Astrocyte of the hippocampus (primary cell): ENCODE data around the gene IDH3B.
A peak's percentile ranks its signal among the peaks of the same experiment; 100 is the strongest.
"Not testable (repeated sequence)": the region's sequence is repeated elsewhere in the genome, so short reads cannot be mapped to it uniquely, and the experiment has no call there.

Experiments used
- DNase-seq: peaks from one replicate; pipeline ENCODE4 v3.0.0; 2011; ENCODE audit warnings: low read depth, low spot score

Gene IDH3B

DNA sequence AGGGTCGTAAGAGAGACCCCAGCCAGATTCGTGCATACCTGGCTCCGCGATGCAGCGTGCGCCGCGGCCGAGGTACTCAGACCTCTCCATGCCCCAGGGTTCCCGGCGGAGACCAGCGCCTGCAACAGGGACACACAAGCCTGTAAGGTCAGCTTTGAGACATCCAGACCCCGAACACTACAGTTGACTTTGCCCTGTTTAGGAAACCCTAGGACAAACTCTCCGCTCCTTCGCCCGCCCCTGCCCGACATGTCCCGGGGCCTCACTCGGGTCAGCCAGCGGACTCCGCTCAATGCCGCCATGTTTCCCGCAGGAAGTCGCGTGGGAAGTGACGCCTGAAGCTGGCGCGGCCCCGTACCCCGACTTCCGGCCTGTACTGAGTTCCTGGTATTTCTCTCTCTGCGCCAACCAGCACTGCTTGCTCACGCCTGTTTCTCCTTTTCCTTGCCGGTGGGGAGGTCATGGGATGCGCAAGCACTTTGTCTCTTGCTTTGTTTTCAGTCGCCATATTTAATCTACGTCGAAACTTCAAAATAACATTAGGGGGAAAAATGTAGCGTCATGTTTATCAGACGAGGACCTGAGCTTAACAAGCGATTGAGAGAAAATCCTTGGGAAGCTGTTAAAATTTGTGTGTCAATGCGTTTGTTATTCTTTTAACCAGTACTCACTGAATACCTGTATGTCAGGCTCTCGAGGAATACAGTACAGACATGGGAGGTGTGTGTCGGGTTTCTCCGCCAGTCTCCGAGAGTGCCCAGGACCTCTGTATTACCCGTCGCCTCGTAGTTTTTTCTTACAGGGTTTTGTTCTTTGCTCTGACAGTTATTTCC, at the start of gene IDH3B:
Gene IDH3B (minus strand): TSS at position 330 of the 833 bp plus-strand sequence. CDS start 28 bp downstream, at position 302.
- DNase-seq: peak; percentile 95

DNA sequence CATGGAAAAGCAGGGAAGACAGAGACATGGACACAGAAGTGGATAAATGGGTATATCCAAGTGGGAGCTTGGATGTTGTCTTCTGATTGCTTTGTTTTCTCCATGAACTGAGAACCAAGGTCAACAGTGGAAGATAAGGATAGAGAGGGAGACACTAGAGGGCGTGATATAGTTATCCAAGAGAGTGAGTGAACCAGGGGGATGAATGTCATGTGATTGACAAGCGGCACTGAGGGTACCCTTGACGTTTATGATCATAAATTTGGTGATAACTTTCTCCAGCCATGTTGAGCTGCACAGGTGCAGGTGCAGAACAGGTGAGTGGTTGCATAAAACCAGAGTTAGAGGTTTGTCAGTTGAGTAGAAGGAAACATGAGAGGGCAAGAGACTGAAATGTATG, 49.3 kb upstream of the IDH3B start:
- no peak for DNase-seq

DNA sequence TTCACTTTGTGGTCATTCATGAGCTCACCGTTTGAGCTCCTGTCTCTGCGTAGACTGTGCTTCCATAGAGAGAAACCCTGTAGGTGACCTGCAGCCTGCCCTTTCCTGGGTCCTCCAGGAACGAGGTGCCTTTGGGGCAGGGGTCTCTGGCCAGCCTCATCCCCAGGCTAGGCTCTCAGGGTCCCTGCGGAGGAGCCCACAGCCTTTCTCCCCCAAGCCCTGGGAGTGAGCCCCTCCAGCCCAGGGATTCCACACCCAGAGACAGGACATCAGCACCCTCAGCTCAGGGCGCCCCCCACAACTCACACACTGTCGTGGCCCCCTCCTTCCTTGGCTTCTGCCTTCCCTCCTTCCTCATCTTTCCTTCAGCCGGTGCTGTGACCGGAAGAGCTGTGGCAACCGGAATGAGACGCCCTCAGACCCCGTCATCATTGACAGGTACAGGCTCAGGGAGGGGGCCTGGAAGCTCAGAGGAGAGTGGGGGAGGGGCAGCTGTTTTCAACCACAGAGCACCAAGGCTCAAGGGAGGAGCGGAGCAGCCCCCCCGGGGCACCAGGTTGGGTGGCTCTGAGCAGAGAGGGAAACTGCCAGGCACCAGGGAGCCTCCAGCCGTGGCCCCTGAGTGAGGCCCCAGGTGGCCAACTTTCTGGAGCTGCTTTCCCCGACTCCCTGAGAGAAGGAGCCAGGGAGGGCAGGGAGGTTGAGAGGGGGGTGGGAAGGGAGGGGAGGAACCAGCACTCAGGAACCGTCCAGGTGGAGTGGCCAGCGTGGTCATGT, 45.4 kb upstream of the IDH3B start:
- no peak for DNase-seq

DNA sequence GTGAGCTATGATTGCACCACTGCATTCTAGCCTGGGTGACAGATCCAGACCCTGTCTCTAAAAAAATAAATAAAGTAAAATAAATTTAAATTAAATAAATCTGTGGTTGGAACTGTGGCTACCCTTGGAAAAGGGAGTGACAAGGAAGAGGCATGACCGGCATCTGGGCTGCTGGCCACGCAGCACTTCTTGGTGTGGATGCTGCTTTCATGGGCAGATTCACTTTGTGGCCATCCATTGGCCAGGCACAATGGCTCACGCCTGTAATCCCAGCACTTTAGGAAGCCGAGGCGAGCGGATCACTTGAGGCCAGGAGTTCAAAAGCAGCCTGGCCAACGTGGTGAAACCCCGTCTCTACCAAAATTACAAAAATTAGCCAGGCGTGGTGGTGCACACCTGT, 44.6 kb upstream of the IDH3B start:
- DNase-seq: no peak

DNA sequence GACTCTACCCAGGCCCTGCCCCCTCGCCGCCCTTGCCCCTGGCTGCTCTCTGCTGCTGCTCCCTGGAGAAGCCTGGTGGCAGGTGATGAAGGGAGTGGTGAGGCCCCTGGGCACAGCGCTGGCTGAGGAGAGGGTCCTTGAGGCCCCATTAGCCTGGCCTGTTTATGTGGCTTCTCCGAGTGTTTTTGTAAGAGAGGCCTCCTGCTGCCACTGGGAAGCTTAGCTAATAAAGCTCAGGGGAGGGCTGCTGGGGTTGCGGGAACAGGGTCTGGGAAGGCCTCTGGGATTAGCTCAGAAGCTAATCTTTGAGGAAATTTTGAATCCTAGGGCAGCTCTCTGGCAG, 44.0 kb upstream of the IDH3B start:
- DNase-seq: no peak

DNA sequence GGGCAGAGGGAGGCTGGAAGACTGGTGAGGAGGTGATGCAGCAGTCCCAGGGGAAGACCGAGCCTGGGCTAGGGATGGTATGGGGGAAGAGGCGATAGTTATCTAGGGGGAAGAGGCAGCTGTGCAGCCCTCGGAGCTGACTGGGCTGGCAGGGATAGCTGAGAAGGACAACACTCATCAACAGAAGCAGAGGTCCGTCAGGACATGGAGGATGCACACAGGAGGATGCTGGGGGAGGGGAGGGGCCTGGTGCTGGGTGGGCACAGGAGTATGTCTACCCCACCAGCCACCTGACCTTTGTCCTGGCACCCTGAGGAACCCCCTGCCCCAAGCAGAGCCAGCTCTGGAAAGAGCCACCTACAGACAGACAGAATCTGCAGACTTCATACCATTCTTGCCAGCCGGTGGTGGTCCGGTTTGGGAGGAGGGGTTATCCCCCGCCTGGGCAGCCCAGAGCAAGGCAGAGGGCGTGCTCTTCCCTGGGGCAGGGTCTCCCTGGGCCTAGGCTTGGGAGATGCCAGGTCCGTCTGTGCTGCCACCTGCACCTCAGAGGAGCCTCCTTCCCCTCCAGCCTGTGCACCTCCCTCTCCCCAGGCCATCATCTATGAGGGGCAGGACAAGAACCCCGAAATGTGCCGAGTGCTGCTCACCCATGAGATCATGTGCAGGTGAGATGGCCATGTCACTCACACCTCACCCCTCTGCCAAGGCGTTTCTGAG, 43.5 kb upstream of the IDH3B start:
- no peak for DNase-seq

DNA sequence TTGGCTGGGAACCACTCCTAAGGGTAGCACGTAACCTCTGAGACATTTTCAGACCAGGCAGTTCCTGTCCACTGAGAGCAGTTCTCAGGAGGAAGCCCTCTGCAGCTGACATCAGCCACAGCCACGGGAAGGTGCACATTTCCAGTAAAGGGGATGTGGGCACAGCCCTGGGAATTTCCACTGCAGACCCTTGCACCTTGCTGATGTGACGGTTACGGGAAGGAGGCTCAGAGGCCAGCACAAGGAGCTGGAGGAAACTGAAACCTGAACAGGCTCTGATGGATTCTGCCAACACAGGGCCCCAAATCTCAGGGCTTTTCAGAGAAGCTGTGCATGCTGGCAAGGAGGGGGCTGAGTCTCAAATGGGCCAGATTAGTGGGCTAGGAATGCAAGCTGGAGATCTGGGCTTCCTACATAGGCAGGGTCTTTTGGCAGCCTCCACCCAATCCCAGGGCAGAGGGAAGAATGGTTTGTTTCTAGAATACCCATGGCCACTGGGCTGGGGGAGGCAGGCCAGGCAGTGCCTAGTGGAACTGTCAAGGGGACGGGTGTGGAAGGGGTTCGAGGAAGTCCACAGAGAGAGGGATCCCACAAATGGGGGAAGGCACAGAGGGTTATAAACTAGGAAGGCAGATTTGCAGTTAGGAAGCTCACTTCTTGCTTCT, 42.8 kb upstream of the IDH3B start:
- DNase-seq: no peak

DNA sequence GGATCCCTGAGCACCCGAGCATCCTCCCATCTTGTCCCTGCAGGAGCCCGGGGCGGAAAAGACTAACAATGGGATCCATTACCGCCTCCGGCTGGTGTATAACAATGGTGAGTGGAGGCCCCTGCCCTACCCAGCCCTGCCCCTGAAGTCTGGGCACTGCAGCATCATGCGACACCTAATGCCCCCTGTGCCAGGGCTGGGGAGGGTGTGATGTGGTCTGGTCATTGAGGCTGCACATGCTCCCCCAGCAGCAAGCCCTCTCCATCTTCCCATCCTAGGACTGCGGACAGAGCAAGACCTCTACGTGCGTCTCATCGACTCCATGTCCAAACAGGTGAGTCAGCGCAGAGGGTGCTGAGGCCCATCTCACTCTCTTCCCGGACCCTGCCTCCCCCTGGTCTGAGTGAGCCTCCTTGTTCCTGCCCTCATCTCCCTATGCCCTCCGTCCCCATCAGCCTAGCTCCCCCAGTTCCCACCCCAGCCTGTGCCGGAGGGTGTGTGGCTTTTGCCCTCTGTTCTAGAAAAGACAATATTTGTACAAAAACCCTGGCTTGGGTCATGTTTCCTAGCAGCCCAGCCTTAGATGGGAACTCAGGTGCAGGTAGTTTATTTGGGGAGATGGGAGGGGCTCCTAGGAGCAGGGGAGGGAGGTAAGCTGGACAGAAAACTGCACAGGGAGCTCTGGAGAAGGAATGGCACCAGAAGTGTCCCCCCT, 42.1 kb upstream of the IDH3B start:
- DNase-seq: no peak

DNA sequence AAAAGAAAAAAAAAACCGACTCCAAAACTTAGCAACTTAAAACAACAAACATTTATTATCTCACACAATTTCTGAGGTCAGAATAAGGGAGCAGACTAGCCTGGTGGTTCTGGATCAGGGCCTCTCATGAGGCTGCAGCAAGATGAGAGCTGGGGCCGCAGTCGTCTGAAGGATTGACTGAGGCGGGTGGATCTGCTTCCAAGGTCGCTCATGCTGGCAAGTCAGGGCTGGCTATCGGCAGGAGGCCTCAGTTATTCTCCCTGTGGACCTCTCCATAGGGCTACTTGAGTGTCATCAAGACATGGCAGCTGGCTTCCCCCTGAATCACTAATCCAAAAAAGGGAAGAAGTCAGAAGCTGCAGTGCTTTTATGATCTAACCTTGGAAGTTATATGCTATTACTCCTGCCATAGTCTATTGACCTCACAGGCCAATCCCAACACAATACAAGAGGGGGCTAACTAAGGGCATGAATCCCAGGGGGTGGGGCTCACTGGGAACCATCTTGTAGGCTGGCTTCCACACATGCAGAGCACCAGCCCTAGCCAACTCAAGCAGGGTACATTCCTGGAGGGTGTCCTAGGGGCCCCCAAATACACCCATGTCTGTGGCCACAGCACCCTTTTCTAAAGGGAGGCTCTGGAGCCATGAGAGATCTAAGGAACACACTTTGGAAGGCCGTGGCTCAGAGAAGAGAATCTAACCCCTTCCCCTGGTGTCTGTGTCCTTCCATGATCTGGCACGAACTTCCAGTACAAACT, 39.9 kb upstream of the IDH3B start:
- no peak for DNase-seq

DNA sequence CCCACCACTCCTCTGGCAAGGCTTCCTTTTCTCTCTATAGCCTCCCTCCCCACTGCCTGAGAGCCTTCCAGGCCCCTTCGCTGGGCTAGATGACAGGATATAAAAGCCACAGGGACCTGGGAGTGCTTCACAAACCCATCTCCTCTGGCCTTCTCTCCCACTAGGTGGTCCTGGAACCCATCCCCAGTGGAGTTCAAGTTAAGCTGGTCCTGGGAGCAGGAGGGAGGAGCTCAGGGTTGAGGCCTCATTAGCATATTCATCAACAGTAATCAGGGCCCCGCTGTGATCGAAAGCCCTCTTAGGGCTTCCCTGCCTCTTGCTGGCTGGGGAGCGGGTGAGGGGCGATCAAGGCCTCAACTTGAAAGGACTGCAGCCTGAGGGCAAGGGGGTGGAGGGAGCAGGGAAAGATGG, 37.7 kb upstream of the IDH3B start:
- DNase-seq: no peak

DNA sequence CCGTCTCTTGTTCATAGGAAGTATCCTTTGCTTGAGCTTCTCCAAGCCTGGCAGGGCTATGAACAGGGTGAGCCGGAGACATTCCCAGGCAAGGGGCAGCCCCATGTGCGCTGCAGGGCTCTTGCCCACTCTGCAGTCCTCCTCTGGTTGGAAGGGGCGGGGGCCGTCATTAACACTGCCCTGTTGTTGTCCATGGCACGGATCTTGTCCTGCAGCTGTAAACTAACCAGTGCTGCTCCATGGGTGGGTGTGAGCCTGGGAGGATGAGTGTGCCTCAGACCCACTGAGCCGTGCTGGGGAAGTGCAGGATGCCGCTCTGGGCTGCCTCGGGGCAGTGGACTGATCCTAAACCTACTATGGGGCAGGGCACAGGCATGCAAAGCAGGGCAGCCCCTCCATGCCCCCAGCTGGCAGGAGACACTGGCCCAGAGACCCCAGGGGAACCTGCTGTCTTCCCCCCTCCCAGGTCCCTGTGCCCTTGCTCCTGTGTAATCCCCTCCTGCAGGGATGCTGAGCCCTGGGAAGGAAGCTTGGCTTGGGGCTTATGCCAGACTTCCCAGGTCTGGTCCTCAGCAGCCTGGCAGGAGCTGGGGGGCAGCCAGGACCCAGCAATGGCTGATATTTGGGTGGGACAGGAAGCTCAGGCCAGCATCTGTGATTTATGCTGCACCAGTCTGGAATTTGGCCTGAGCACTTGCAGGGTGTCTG, 37.1 kb upstream of the IDH3B start:
- no peak for DNase-seq

DNA sequence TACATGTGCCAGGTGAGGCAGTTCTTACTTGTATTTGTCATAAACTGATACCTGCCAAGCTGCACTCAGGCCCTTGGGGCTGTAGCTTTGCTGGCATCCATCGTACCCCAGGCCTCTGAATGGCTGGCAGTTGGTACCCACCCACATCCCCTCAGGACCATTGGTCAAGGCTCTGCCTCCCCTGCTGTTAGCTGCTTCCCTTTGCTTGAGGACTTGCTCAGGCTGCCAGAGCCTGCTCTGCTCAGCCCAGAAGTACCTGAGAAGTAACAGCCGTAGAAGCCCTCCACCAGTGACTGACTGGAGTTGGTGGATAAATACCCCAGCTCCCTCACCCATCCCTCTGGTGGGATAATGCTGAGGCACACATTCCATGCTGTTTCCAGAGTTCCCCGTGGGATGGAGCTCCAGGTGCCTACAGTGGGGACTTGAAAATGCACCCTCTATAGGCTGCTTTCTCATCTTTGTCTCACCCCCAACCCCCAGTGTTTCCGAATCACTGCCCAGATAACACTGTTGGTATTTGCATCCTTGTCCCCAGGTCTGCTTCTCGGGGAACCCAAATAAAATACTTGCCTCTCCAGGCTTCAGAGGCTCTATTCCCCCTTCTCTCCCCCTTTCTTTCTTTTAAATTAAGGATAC, 35.9 kb upstream of the IDH3B start:
- DNase-seq: no peak

DNA sequence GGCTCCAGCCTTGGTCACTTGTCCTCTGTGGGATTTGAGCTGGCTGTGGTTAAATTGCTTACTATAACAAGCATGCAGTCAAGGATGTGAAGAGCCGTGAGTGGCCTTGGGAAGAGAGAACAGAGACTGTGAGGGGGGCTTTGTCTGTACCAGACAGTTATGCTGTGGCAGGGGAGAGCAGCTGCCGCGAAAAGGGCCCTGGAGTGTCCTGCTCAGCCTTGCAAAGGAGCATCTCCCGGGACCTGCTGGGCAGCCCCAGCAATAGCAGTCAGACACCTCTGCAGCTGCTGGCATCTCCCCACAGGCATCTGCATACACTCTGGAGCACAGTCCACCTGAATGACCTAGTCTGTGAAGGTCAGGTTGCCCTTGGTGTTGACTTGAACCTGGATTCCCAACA, 34.9 kb upstream of the IDH3B start:
- DNase-seq: no peak

DNA sequence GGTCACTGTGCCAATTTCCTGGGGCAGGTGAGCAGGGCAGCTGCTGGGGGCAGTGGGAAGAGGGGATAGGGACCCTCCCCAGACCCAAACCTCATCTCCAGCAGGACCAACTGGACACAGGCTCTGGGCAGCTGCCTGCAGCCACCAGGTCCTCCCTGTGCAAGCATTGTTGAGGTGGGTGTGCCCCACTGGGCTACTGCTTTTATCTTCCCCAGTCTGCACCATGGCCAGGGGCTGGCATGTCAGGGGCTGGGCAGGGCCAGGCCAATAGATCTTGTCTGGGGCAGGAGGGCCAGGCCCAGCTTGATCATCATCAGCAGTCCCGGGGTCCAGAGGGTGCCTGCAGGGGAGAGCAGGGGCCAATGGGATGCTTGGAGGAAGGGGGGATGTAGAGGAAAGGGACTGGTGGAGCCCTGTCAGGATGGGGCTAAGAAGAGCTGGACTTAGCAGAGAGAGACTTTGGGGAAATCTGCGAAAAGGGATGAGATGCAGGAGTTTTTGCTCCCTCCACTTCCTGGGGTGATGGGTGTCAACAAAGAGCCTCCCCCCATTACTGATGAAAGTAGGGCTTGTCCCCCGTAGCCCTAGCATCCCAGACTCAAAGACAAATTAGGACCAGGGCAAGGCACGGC, 34.3 kb upstream of the IDH3B start:
- no peak for DNase-seq

DNA sequence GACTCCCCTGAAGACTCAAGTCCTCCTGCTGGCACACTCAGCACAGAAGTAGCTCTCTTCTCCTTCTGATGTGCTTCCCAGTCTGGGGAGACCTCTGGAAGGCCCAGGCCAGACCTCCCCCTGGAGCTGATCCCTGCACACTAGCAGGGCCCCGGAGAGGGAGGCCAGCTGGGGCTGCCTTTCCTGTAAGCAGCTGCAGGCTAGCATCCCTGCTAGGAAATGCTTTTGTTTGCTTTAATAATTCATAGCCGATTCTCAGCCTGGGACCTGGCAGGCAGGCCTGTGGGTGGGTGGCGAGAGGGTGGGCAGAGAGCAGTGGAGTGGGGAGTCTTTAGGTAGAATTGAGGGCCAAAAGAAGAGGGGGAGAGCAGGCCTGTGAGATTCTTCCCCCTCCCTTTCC, 33.8 kb upstream of the IDH3B start:
- no peak for DNase-seq

DNA sequence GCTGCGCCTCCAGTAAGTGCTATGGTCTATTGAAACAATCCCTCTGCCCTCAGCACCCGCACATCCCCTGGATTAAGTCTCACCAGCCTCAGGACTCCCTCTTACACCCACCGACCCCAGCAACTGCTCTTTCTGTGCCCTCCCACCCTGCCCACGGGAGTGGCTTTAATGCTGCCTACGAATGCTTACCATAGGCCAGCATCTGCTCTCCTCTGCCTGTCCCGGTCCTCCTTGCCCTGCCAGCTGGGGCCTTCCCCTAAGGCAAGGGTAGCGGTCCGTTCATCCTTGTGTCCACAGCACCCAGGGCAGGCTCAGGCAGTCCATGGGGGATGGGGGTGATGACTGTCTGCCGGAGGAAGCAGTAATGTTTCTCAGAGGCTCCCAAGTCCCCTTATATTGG, 32.6 kb upstream of the IDH3B start:
- DNase-seq: no peak

DNA sequence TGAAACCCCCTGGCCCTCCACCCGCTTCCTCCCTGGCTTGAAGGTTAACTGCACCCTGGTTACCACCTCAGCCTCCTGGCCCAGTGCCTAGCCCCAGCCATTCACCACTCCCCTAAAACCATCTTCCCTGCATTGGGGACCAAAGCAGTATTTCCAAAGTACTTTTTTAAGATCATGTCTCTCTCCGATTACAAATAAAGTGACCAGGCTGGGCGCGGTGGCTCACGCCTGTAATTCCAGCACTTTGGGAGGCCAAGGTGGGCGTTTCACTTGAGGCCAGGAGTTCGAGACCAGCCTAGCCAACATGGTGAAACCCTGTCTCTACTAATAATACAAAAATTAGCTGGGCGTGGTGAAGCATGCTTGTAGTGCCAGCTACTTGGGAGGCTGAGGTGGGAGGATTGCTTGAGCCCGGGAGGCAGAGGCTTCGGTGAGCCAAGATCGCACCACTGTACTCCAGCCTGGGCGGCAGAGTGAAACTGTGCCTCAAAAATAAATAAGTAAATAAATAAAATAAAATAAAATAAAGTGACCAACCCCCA, 32.0 kb upstream of the IDH3B start:
- not testable (repeated sequence) for DNase-seq

DNA sequence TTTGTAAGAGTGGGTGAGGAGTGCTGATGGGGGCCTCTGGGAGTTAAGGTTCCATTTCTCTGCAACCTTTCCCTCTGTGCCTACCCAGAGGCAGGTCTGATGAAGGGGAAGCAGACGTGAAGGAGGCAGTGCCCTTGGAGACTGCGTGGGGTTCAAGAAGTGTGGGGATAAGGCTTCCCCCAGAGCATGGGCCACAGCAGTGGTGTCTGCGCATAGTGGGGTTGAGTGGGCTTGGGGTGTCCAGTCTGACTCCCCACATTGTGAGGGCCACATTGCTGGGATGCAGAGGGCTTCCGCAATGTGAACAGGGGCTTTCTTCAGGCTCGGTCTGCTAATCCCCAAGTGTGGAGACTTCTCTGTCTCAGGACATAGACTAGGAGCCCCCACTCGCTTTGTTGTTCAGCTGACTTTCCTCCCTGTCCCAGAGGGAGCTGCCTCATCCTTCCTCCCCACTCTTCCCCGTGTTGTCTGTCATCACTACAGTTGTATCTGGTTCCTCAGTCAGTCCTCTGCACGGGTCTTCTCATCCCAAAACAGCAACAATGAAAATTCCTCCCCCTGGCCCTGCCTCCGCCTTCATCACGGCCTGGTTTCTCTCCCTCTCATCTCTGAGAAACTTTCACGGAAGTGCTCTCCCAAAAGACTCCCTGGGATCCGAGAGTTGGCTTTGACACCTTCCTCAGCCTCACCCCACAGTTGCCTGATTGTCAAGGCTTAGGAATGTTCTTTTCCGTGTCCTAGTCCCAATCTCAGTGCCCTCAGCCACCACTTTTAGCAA, 31.4 kb upstream of the IDH3B start:
- no peak for DNase-seq
